ENCODE results near the gene JOSD1. TPM values are rescaled to one million over a fixed set of nuclear protein-coding genes. Genes with fewer than 3 reads are reported as not detected.

The JOSD1 gene
- total and polyA plus RNA-seq, 10 of the 15 experiments (the other 5 are each of a cell fraction or from before 2014, with no cell fraction given) = 6.2 to 54.6 (median 40.5) TPM

DNA sequence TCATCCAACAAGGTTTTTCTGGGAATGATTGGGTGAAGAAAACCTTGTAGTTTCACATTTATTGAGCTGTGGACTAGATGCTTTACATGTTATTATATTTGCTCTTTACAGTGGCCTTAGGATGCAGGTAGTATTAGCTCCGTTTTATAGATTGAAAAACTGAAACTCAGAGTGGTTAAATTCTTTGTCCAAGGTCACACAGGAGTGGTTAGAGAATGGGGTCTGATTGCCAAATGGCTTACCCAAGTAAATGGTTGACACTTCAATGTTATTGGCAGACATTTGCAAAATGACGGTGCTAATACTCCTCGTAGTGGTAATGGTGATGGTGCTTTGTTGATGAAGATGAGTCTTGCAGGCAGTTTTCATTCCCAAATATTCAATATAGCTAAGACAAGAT lies 7.2 kb upstream of the JOSD1 start (continued):
- TF ChIP-seq, protein P1, sequence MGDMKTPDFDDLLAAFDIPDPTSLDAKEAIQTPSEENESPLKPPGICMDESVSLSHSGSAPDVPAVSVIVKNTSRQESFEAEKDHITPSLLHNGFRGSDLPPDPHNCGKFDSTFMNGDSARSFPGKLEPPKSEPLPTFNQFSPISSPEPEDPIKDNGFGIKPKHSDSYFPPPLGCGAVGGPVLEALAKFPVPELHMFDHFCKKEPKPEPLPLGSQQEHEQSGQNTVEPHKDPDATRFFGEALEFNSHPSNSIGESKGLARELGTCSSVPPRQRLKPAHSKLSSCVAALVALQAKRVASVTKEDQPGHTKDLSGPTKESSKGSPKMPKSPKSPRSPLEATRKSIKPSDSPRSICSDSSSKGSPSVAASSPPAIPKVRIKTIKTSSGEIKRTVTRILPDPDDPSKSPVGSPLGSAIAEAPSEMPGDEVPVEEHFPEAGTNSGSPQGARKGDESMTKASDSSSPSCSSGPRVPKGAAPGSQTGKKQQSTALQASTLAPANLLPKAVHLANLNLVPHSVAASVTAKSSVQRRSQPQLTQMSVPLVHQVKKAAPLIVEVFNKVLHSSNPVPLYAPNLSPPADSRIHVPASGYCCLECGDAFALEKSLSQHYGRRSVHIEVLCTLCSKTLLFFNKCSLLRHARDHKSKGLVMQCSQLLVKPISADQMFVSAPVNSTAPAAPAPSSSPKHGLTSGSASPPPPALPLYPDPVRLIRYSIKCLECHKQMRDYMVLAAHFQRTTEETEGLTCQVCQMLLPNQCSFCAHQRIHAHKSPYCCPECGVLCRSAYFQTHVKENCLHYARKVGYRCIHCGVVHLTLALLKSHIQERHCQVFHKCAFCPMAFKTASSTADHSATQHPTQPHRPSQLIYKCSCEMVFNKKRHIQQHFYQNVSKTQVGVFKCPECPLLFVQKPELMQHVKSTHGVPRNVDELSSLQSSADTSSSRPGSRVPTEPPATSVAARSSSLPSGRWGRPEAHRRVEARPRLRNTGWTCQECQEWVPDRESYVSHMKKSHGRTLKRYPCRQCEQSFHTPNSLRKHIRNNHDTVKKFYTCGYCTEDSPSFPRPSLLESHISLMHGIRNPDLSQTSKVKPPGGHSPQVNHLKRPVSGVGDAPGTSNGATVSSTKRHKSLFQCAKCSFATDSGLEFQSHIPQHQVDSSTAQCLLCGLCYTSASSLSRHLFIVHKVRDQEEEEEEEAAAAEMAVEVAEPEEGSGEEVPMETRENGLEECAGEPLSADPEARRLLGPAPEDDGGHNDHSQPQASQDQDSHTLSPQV (IDR thresholded peaks at IDR 0.05) = no peak
- no peak for TF ChIP-seq NFYA (IDR thresholded peaks at IDR 0.05; ENCODE audit: borderline replicate concordance, low read depth, low read length)
- TF ChIP-seq BCL11A (IDR thresholded peaks at IDR 0.05; ENCODE audit: low read depth, low read length) = no peak
- TF ChIP-seq NFYB (IDR thresholded peaks at IDR 0.05; ENCODE audit: insufficient read depth, low read depth, low read length) = no peak
- TF ChIP-seq FOXK2 (IDR thresholded peaks at IDR 0.05) = no peak
- no peak for TF ChIP-seq CEBPB (IDR thresholded peaks at IDR 0.05; ENCODE audit: borderline replicate concordance in 1 of 2, low read depth in 2 of 2, low read length in 2 of 2)
- TF ChIP-seq NFXL1 (IDR thresholded peaks at IDR 0.05; ENCODE audit: borderline replicate concordance) = no peak
- TF ChIP-seq, protein P2, sequence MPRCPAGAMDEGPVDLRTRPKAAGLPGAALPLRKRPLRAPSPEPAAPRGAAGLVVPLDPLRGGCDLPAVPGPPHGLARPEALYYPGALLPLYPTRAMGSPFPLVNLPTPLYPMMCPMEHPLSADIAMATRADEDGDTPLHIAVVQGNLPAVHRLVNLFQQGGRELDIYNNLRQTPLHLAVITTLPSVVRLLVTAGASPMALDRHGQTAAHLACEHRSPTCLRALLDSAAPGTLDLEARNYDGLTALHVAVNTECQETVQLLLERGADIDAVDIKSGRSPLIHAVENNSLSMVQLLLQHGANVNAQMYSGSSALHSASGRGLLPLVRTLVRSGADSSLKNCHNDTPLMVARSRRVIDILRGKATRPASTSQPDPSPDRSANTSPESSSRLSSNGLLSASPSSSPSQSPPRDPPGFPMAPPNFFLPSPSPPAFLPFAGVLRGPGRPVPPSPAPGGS (IDR thresholded peaks at IDR 0.05; ENCODE audit: borderline replicate concordance, insufficient read depth, low read depth, low read length, poor library complexity, severe bottlenecking) = no peak
- TF ChIP-seq IRF4 (IDR thresholded peaks at IDR 0.05; ENCODE audit: low read depth, low read length) = no peak
- TF ChIP-seq ZZZ3 (IDR thresholded peaks at IDR 0.05; ENCODE audit: control insufficient read depth, insufficient read length, low read depth) = no peak
- TF ChIP-seq JUND (IDR thresholded peaks at IDR 0.05; ENCODE audit: low read depth, low read length) = no peak
